Measurements from ENCODE around the gene OPTC. TPM values are rescaled to one million over a fixed set of nuclear protein-coding genes. Genes with fewer than 3 reads are reported as not detected.
"Not testable (repeated sequence)": the region's sequence is repeated elsewhere in the genome, so short reads cannot be mapped to it uniquely, and the experiment has no call there.

The OPTC gene
- polyA plus RNA-seq, 1 experiment, result not detected

- CTCF ChIA-PET, result no interaction called here
- no peaks in the 10 kb centered on the region for H3K27me3 ChIP-seq (ENCODE audit: control insufficient read depth, insufficient read depth, low read length)
- TF ChIP-seq CTCF (IDR thresholded peaks at IDR 0.05; ENCODE audit: low read depth, low read length), result no peak
Observed at GRCh38 chr1:203516184-203516583, 22.2 kb downstream of the OPTC start.

GRCh38 chr1:203516906-203517305 lies 23.0 kb downstream of the OPTC start:
- ChIA-PET POLR2A (no interaction called here), CTCF (interaction anchor here (0.6 kb wide), 1 partner anchor 11 kb away, joined by 3 read pairs; no protein-coding TSS in a partner anchor)
- DNase-seq (ENCODE audit: low read depth, low spot score), result no peak
- H3K9me3 ChIP-seq (ENCODE audit: control insufficient read depth, insufficient read depth, low read length), result no peaks in the 10 kb centered on the region
- no peaks in the 10 kb centered on the region for H3K27me3 ChIP-seq (ENCODE audit: control insufficient read depth, insufficient read depth, low read length)
- H3K4me3 ChIP-seq (ENCODE audit: low read depth, low read length), result no peak overlapping the region
- TF ChIP-seq CTCF (IDR thresholded peaks at IDR 0.05; ENCODE audit: low read depth, low read length), result no peak
- H3K27ac ChIP-seq (ENCODE audit: low read depth, low read length), result no peak overlapping the region

More at GRCh38 chr1:203516184-203516583, 22.2 kb downstream of the OPTC start:
- DNase-seq (ENCODE audit: low read depth, low spot score), result no peak
- POLR2A ChIA-PET, result no interaction called here
- no peak overlapping the region for H3K4me3 ChIP-seq (ENCODE audit: low read depth, low read length)
- H3K27ac ChIP-seq (ENCODE audit: low read depth, low read length), result no peak overlapping the region
- H3K9me3 ChIP-seq (ENCODE audit: control insufficient read depth, insufficient read depth, low read length), result no peaks in the 10 kb centered on the region

DNA sequence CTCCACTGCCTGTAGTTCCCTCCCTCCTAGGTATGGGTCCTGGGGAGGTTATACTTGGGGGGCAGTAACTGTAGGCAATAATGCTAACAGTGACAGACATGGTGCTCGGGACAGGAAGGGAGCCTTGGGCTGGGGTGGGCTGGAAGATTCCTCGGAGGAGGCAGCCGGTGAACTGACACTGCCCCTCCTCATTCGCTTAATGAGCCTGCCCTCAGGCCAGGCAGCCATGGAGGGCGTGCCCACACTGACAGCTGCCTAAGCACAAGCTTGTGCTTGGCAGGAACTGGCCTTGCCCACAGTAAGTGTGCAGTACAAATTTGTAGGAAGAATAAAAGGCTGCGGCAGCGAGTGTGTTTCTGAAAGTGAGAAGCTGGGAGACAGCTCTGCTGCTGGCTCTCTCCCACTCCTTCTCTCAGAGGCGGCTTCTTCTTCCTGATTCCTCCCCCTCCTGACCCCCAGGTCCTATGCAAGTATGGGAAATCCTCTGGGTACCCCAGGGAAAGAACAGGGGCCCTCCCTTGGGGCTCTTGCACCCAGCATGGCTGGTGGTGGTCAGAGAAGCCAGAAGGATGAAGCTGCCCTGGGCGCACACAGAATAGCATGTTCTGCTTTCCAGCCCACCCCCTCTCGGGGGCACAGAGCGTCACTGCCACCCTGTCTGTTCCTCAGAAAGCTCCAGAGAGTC lies 23.6 kb downstream of the OPTC start:
- TF ChIP-seq CTCF (IDR thresholded peaks at IDR 0.05; ENCODE audit: low read depth, low read length), result no peak
- POLR2A ChIA-PET, result no interaction called here
- CTCF ChIA-PET, result interaction anchor here (0.6 kb wide), 1 partner anchor 11 kb away, joined by 3 read pairs; no protein-coding TSS in a partner anchor
- Histone ChIP-seq H3K4me3 (ENCODE audit: low read depth, low read length) (no peak overlapping the region), H3K9me3 (ENCODE audit: control insufficient read depth, insufficient read depth, low read length) (no peaks in the 10 kb centered on the region), H3K27me3 (ENCODE audit: control insufficient read depth, insufficient read depth, low read length) (no peaks in the 10 kb centered on the region), H3K27ac (ENCODE audit: low read depth, low read length) (no peak overlapping the region)
- DNase-seq (ENCODE audit: low read depth, low spot score), result no peak

GRCh38 chr1:203518139-203518538 lies 24.2 kb downstream of the OPTC start:
- POLR2A ChIA-PET; H3K27me3 ChIP-seq (ENCODE audit: control insufficient read depth, insufficient read depth, low read length); CTCF ChIA-PET: not testable (repeated sequence)

GRCh38 chr1:203518541-203518940 lies 24.6 kb downstream of the OPTC start:
- H3K27ac ChIP-seq (ENCODE audit: low read depth, low read length), result no peak overlapping the region
- POLR2A ChIA-PET, result no interaction called here
- CTCF ChIA-PET, result no interaction called here
- no peak overlapping the region for H3K4me3 ChIP-seq (ENCODE audit: low read depth, low read length)
- TF ChIP-seq CTCF (IDR thresholded peaks at IDR 0.05; ENCODE audit: low read depth, low read length), result no peak
- no peaks in the 10 kb centered on the region for H3K9me3 ChIP-seq (ENCODE audit: control insufficient read depth, insufficient read depth, low read length)
- no peak for DNase-seq (ENCODE audit: low read depth, low spot score)
- no peaks in the 10 kb centered on the region for H3K27me3 ChIP-seq (ENCODE audit: control insufficient read depth, insufficient read depth, low read length)

More at GRCh38 chr1:203518139-203518538, 24.2 kb downstream of the OPTC start:
- not testable (repeated sequence) for DNase-seq (ENCODE audit: low read depth, low spot score); H3K9me3 ChIP-seq (ENCODE audit: control insufficient read depth, insufficient read depth, low read length); H3K27ac ChIP-seq (ENCODE audit: low read depth, low read length); H3K4me3 ChIP-seq (ENCODE audit: low read depth, low read length)

Data from AG04450 (cell line).